Measurements from ENCODE around the gene ANO1.

Gene ANO1

DNA sequence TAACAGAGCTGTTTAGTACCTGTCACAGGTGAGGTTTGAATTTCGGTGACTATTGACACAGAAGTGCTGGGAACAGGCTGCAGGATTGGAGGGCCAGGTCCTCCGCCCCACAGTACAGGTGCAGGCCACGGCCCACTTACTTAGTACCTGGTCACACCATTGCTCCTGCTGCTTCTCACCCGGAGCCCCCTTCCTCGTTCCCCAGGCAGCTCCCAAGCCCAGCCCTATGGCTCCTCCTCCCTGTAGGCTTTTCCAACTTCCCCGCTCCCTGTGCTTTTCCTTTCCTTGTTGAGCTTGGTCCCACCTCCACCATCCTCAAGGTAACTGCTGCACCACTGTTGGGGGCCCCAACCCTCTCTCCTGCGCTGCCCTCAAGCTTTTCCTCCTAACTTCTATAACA, 27.9 kb upstream of the ANO1 start:
- no peak for DNase-seq (ENCODE audit: low read depth)
- H3K4me3 ChIP-seq (ENCODE audit: low read depth, low read length), result no peak overlapping the region
- no peak for TF ChIP-seq CTCF (IDR thresholded peaks at IDR 0.05; ENCODE audit: control insufficient read depth, extremely low read depth, insufficient read depth)

DNA sequence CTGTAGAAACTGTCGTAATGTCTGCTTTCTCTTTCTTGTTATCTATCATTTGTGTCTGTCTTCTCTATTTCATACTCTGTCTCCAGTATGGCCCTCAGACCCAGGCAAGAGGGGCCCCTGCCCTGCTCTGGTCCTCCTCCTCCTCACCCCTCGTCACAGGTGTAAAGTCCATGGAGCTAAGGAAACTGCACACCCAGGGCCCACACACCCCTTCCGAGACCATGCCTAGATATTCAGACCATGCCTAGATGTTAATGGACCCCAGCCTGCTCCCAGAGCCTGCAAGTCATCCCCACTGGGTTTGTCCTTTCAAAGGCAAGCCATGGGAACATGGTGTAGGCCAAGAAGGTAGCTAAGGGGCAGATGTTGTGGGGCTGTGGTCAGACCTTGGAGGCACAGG, 24.1 kb upstream of the ANO1 start:
- TF ChIP-seq CTCF (IDR thresholded peaks at IDR 0.05; ENCODE audit: control insufficient read depth, extremely low read depth, insufficient read depth), result no peak
- DNase-seq (ENCODE audit: low read depth), result no peak
- H3K4me3 ChIP-seq (ENCODE audit: low read depth, low read length), result no peak overlapping the region

GRCh38 chr11:70055444-70055843, 22.7 kb upstream of the ANO1 start:
- TF ChIP-seq CTCF (IDR thresholded peaks at IDR 0.05; ENCODE audit: control insufficient read depth, extremely low read depth, insufficient read depth), result no peak
- no peak overlapping the region for H3K4me3 ChIP-seq (ENCODE audit: low read depth, low read length)
- no peak for DNase-seq (ENCODE audit: low read depth)

GRCh38 chr11:70057080-70057479, 21.0 kb upstream of the ANO1 start:
- H3K4me3 ChIP-seq (ENCODE audit: low read depth, low read length), result no peak overlapping the region
- no peak for TF ChIP-seq CTCF (IDR thresholded peaks at IDR 0.05; ENCODE audit: control insufficient read depth, extremely low read depth, insufficient read depth)
- DNase-seq (ENCODE audit: low read depth), result no peak

DNA sequence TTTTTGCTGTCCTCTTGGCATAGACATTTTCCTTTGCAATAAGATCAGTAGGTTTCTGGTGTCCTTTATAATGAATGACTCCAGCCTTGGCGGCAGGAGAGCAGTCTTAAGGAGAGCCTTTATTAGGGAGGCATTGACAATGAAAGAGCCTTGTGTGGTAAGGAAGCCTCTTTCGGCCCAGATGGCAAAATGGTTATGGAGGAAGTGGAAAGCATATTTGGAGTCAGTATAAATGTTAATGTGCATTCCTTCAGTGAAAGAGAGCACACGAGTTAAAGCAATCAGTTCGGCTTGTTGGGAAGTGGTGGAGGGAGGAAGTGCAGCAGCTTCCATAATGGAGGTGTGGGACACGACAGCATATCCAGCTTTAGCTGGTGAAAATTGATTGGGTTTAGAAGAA, 18.1 kb upstream of the ANO1 start:
- H3K4me3 ChIP-seq (ENCODE audit: low read depth, low read length), result no peak overlapping the region
- TF ChIP-seq CTCF (IDR thresholded peaks at IDR 0.05; ENCODE audit: control insufficient read depth, extremely low read depth, insufficient read depth), result no peak
- DNase-seq (ENCODE audit: low read depth), result no peak

DNA sequence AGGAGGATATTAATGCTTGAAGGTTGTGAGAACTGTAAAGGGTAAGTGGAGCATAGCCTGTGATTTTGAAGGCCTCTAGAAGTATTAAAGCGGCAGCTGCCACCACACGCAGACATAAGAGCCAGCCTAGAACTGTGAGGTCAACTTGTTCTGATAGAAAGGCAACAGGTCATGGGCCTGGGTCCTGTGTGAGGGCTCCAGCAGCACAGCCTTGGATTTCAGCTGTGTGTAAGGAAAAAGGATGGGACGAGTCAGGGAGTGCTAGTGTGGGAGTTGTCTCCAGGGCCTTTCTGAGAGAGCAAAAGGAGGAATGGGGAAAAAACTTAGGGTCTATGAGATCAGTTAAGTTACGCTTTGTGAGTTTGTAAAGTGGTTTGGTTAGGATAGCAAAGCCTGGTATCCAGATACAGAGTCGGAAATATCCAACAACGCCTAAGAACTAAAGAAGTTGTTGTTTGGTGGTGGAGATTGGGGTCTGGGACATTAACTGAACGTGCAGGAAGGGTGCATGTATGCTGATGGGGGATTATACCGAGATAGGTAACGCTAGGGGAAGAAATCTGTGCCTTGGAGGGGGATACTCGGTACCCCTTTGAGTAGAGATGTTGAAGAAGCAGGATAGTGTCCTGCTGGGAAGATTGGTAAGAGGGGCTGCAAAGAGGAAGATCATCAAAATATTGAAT, 17.4 kb upstream of the ANO1 start:
- H3K4me3 ChIP-seq (ENCODE audit: low read depth, low read length), result no peak overlapping the region
- no peak for TF ChIP-seq CTCF (IDR thresholded peaks at IDR 0.05; ENCODE audit: control insufficient read depth, extremely low read depth, insufficient read depth)
- DNase-seq (ENCODE audit: low read depth), result no peak

DNA sequence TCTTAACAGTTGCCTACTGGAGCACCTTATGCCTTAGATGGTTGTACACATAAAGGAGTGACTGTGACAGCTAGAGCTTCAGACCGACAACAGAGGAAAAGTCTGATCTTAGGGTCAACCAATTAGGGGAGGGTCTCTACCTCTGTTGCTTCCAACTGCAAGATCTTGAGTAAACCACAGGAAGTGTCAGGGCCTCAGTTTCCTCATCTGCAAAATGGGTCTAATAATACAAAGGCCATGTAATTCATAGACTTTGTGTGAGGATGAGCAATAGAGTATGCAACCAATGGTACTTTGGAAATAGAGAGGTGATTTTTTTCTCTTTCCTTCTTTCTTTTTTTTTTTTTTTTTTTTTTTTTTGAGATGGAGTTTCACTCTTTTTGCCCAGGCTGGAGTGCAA, 16.4 kb upstream of the ANO1 start:
- no peak overlapping the region for H3K4me3 ChIP-seq (ENCODE audit: low read depth, low read length)
- no peak for DNase-seq (ENCODE audit: low read depth)
- TF ChIP-seq CTCF (IDR thresholded peaks at IDR 0.05; ENCODE audit: control insufficient read depth, extremely low read depth, insufficient read depth), result no peak

Data from LNCaP clone FGC (cell line).